CD4-positive, alpha-beta T cell treated with Interleukin-21 for 1 hour (primary cell): ENCODE data around the gene SLC5A2.
"Not testable (repeated sequence)": the region's sequence is repeated elsewhere in the genome, so short reads cannot be mapped to it uniquely, and the experiment has no call there.

Experiments
- DNase-seq: peaks from one replicate; pipeline ENCODE4 v3.0.0-alpha.2; 2020

SLC5A2 gene

GRCh38 chr16:31532120-31532519 lies 49.2 kb downstream of the SLC5A2 start:
- no peak for DNase-seq

DNA sequence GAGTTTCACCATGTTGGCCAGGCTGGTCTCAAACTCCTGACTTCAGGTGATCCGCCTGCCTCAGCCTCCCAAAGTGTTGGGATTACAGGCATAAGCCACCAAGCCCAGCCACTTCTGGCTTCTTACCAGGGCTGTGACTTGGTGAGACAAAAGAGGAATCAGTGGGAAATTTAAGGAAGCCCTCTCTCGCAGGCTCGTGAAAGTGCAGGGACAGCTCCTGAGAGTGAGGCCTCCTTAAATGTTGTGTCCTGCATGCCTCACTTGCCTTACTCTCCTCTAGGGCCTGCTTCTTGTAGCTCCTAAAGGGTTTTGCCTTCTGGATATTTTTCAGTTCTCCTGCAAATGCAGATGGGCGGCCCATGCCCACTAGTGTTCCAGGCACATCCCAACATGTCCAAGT lies 50.0 kb downstream of the SLC5A2 start:
- DNase-seq: no peak

- DNase-seq: no peak
Measured at GRCh38 chr16:31535737-31536136, 52.8 kb downstream of the SLC5A2 start.

DNA sequence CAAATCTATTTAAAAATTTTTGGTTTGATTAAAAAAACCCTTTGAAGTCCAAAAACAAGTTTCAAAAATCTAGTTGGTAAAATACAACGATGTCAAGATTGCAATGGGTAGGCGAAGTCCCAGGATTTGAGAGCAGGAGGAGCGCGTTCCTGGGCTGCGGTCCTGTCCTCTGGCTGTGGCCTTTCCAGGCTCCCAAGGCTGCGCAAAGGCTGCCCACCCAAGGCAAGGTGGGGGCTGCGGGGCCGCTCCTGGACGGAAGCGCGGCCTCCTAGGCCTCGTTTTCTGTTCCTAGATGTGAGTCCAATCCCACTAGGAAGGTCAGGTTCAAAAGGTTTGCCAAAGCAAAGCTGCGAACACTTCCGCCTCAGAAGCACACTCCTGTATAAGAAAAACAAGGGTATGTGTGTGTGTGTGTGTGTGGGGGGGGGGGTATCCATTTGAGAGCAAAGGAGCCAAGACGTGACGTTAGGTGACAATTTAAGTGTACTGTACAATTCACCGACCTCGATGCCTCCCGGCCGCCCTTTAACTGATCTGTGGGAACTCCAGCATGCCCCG lies 54.0 kb downstream of the SLC5A2 start:
- no peak for DNase-seq

GRCh38 chr16:31537362-31538242 lies 54.7 kb downstream of the SLC5A2 start:
- no peak for DNase-seq

GRCh38 chr16:31538243-31538598 lies 55.3 kb downstream of the SLC5A2 start:
- not testable (repeated sequence) for DNase-seq

GRCh38 chr16:31539762-31540161 lies 56.8 kb downstream of the SLC5A2 start:
- DNase-seq: not testable (repeated sequence)
